Stomach (tissue), 9 donors: ENCODE data around the gene NCOA3. TPM values are rescaled to one million over a fixed set of nuclear protein-coding genes. Genes with fewer than 3 reads are reported as not detected.

ENCODE experiments used
- DNase-seq, 2 donors: peaks; one replicate each; pipeline versions ENCODE4 v3.0.0 to v3.0.0-alpha.2; 2013 to 2019
- H3K27ac ChIP-seq, 5 donors: fragments of 200-600 bp in 4 of 5; sonication (generic) in 4 of 5; one replicate each; pipeline ENCODE4 v1.5.1; 2013 to 2019; ENCODE audit warnings: mild to moderate bottlenecking in 1 of 5, moderate library complexity in 1 of 5
- H3K27me3 ChIP-seq, 3 donors: fragments of 200-600 bp; sonication (generic); one replicate each; pipeline ENCODE4 v1.5.1; 2017 to 2019; ENCODE audit warnings: mixed run types in 1 of 3
- H3K36me3 ChIP-seq, 4 donors: fragments of 200-600 bp; sonication (generic); 1 replicate in 3 of 4; 2 replicates in 1 of 4; pipeline ENCODE4 v1.5.1; 2016 to 2019
- H3K4me1 ChIP-seq, 4 donors: fragments of 200-600 bp; sonication (generic); one replicate each; pipeline ENCODE4 v1.5.1; 2016 to 2019
- H3K4me3 ChIP-seq, 4 donors: fragments of 200-600 bp; sonication (generic) in 3 of 4; one replicate each; pipeline ENCODE4 v1.5.1; 2016 to 2019; ENCODE audit warnings: mild to moderate bottlenecking in 1 of 4
- H3K9me3 ChIP-seq, 4 donors: fragments of 200-600 bp; sonication (generic); one replicate each; pipeline ENCODE4 v1.5.1; 2016 to 2019
- EP300 ChIP-seq: sonication (generic); formaldehyde crosslinking; IDR thresholded peaks from one replicate; pipeline ENCODE4 v1.6.1; 2017; ENCODE audit warnings: antibody characterized with exemption
- POLR2A ChIP-seq, 4 donors: fragments of 450-650 bp; IDR thresholded peaks; one replicate each; pipeline ENCODE4 v1.6.1; 2016; ENCODE audit warnings: antibody characterized with exemption in 4 of 4, control low read depth in 2 of 4, mild to moderate bottlenecking in 1 of 4, moderate library complexity in 1 of 4
- POLR2AphosphoS5 ChIP-seq, 3 donors: sonication (generic); formaldehyde crosslinking; IDR thresholded peaks; one replicate each; pipeline ENCODE4 v1.6.1; 2016; ENCODE audit warnings: antibody characterized with exemption in 3 of 3
- WGBS, 5 donors: extraction: QIAGEN DNeasy Blood & Tissue Kit in 3 of 5; methylation state at CpG; one replicate each; pipeline versions ENCODE4 v1.1.5 to v1.1.7; 2013 to 2018; 5-methylcytosine and 5-hydroxymethylcytosine counted together
- intact Hi-C: fragments of 100-400 bp; cut with DNase I; formaldehyde crosslinking; loops from one replicate; pipeline ENCODE4 v1.15.1; 2023; ENCODE audit warnings: low total_unique reads
- polyA plus RNA-seq, 3 donors: library from polyadenylated mRNA; stranded (reverse); fragments of 200-250 nt; gene quantifications; one replicate each; pipeline ENCODE4 v1.2.3, GENCODE V29; 2013
- total RNA-seq, 5 donors: library from RNA; depleted of rRNA; stranded (reverse); fragments of >200 nt; gene quantifications; one replicate each; pipeline versions ENCODE4 v1.1.0 to v1.2.3, GENCODE V29; 2014 to 2016
- TF ChIP-seq, protein P1 (sequence below), 7 experiments: fragments of 450-650 bp in 4 of 7; fragments of 200-600 bp in 3 of 7; sonication (generic) in 3 of 7; IDR thresholded peaks; one replicate each; pipeline ENCODE4 v1.5.1; 2016 to 2019; ENCODE audit warnings: antibody characterized with exemption in 7 of 7, control low read depth in 2 of 7, mild to moderate bottlenecking in 1 of 7
- donor health status: healthy with polysubstance abuse.
- donor health status: Bipolar disorder and iron deficiency.
- donor health status: healthy.

The NCOA3 gene
- total and polyA plus RNA-seq, 8 donors = 4.1 to 60.8 (median 16.3) TPM

DNA sequence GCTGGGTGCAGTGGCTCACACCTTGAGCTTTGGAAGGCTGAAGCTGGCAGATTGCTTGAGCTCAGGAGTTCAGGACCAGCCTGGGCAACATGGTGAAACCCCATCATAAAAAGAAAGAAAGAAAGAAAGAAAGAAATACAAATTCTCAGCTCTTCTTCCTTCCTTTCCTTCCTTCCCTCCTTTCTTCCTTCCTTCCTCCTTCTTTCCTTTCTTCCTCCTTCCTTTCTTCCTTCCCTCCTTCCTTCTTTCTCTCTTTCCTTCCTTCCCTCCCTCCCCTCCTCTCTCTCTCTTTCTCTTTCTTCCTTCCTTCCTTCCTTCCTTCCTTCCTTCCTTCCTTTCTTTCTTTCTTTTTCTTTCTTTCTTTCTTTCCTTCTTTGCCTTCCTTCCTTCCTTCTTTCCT lies 21.0 kb upstream of the NCOA3 start:
- no peaks in the 10 kb centered on the region for H3K27me3 ChIP-seq
- H3K4me3 ChIP-seq = no peak overlapping the region
- DNase-seq = no peak
- no peak overlapping the region for H3K27ac ChIP-seq
- TF ChIP-seq, protein P1, sequence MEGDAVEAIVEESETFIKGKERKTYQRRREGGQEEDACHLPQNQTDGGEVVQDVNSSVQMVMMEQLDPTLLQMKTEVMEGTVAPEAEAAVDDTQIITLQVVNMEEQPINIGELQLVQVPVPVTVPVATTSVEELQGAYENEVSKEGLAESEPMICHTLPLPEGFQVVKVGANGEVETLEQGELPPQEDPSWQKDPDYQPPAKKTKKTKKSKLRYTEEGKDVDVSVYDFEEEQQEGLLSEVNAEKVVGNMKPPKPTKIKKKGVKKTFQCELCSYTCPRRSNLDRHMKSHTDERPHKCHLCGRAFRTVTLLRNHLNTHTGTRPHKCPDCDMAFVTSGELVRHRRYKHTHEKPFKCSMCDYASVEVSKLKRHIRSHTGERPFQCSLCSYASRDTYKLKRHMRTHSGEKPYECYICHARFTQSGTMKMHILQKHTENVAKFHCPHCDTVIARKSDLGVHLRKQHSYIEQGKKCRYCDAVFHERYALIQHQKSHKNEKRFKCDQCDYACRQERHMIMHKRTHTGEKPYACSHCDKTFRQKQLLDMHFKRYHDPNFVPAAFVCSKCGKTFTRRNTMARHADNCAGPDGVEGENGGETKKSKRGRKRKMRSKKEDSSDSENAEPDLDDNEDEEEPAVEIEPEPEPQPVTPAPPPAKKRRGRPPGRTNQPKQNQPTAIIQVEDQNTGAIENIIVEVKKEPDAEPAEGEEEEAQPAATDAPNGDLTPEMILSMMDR (IDR thresholded peaks at IDR 0.05) = no peak
- TF ChIP-seq POLR2AphosphoS5 (IDR thresholded peaks at IDR 0.05) (no peak), EP300 (no peak), POLR2A (IDR thresholded peaks at IDR 0.05) (no peak)
- H3K36me3 ChIP-seq = no peaks in the 10 kb centered on the region
- H3K4me1 ChIP-seq = peaks cover 0 to 5% (median 2%) of the 10 kb centered on the region in 4 donors
- intact Hi-C loops = no loop called here
- H3K9me3 ChIP-seq = no peaks in the 10 kb centered on the region

DNA sequence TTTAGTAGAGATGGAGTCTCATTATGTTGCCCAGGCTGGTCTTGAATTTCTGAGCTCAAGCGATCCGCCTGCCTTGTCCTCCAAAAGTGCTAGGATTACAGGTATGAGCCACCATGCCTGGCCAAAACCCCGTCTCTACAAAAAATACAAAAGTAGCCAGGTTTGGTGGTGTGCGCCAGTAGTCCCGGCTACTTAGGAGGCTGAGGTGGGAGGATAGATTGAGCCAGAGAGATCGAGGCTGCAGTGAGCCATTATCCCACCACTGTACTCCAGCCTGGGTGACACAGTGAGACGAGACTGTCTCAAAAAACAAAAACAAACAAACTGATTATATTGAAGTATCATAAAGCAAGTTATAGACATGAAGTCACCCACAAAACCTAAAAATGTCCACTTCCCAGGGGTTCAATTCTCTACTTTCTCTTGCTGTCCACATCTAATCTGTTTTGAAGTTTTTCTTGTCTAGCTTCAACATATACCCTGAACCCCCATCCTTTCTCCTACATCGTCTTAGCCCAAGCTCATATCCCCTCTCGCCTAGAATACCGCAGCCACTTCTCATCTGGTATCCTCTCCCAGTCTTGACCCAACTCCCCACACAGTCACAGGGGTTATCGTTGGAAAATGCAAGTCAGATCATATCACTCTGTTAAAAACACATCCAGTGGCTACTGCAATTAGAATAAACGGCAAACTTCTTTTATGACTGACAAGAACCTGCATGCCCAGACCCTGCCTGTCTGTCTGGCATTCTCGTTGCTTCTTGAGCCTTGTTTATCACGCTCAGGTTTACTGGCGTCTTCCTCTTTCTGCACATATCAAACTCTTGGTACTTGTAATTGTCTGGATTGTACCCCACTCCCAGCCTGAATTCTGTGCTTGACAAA lies 20.1 kb upstream of the NCOA3 start:
- no peaks in the 10 kb centered on the region for H3K27me3 ChIP-seq
- DNase-seq = no peak
- intact Hi-C loops = no loop called here
- WGBS, 5 donors = 76 to 86% (median 81%) methylated on average over 15 of the region's 15 CpGs
- peaks cover 0 to 5% (median 2%) of the 10 kb centered on the region in 4 donors for H3K4me1 ChIP-seq
- no peak overlapping the region for H3K27ac ChIP-seq
- no peak for TF ChIP-seq EP300
- TF ChIP-seq POLR2A (IDR thresholded peaks at IDR 0.05) = no peak
- TF ChIP-seq POLR2AphosphoS5 (IDR thresholded peaks at IDR 0.05) = no peak
- TF ChIP-seq, protein P1 (IDR thresholded peaks at IDR 0.05) = no peak
- no peak overlapping the region for H3K4me3 ChIP-seq
- H3K9me3 ChIP-seq = no peaks in the 10 kb centered on the region
- H3K36me3 ChIP-seq = no peaks in the 10 kb centered on the region

GRCh38 chr20:47482705-47483104 lies 19.0 kb upstream of the NCOA3 start:
- DNase-seq = no peak
- no peak for TF ChIP-seq POLR2AphosphoS5 (IDR thresholded peaks at IDR 0.05)
- TF ChIP-seq, protein P1 (IDR thresholded peaks at IDR 0.05) = no peak
- no peak for TF ChIP-seq POLR2A (IDR thresholded peaks at IDR 0.05)
- no peak overlapping the region for H3K4me3 ChIP-seq
- WGBS, 5 donors = 88 to 98% (median 95%) methylated on average over 2 of the region's 2 CpGs
- no peaks in the 10 kb centered on the region for H3K36me3 ChIP-seq
- intact Hi-C loops = no loop called here
- no peak overlapping the region for H3K27ac ChIP-seq
- peaks cover 5 to 9% (median 7%) of the 10 kb centered on the region in 4 donors for H3K4me1 ChIP-seq
- no peaks in the 10 kb centered on the region for H3K27me3 ChIP-seq
- no peaks in the 10 kb centered on the region for H3K9me3 ChIP-seq

GRCh38 chr20:47484303-47484702 lies 17.4 kb upstream of the NCOA3 start:
- H3K36me3 ChIP-seq = no peaks in the 10 kb centered on the region
- H3K9me3 ChIP-seq = no peaks in the 10 kb centered on the region
- peaks cover 5 to 13% (median 8%) of the 10 kb centered on the region in 4 donors for H3K4me1 ChIP-seq
- no peak for TF ChIP-seq POLR2A (IDR thresholded peaks at IDR 0.05)
- TF ChIP-seq, protein P1 (IDR thresholded peaks at IDR 0.05) = no peak
- DNase-seq = no peak
- H3K4me3 ChIP-seq = no peak overlapping the region
- intact Hi-C loops = no loop called here
- no peak overlapping the region for H3K27ac ChIP-seq
- WGBS, 5 donors = 66 to 80% (median 72%) methylated on average over 5 of the region's 5 CpGs
- no peaks in the 10 kb centered on the region for H3K27me3 ChIP-seq
